ENCODE results near the gene CALML3.

GRCh38 chr10:5507649-5508131 lies 17.1 kb upstream of the CALML3 start:
- TF ChIP-seq CTCF (IDR thresholded peaks at IDR 0.05) (no peak), POLR2A (IDR thresholded peaks at IDR 0.05) (no peak)
